HG02623 (cell line): Measurements from ENCODE around the gene HNRNPU.

Source experiments
- ATAC-seq: cut with Tn5 transposase; IDR thresholded peaks from one replicate; pipeline ENCODE4 v1.9.1; 2021; ENCODE audit warnings: moderate library complexity; ENCODE audit not compliant: unreplicated experiment

Gene HNRNPU

GRCh38 chr1:244810221-244810620, 54.1 kb downstream of the HNRNPU start:
- ATAC-seq, result no peak

DNA sequence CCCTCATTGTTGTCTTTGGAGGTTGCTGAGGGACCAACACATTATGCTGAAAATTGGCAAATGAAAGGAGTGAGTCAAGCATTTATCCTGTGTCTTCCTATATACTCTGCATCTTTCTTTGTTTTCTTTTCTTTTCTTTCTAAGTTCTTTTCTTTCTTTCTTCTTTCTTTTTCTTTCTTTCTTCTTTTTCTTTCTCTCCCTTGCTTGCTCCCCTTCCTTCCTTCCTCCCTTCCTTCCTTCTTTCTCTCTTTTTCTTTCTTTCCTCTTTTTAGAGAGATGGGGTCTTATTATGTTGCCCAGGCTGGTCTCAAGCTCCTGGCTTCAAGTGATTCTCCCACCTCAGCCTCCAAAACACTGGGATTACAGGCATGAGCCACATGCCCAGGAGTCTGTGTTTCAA, 57.2 kb downstream of the HNRNPU start:
- no peak for ATAC-seq

- ATAC-seq, result no peak
Observed at GRCh38 chr1:244804841-244805240, 59.5 kb downstream of the HNRNPU start.

- ATAC-seq, result no peak
Observed at GRCh38 chr1:244802556-244803239, 61.6 kb downstream of the HNRNPU start.

GRCh38 chr1:244802041-244802440, 62.3 kb downstream of the HNRNPU start:
- no peak for ATAC-seq

DNA sequence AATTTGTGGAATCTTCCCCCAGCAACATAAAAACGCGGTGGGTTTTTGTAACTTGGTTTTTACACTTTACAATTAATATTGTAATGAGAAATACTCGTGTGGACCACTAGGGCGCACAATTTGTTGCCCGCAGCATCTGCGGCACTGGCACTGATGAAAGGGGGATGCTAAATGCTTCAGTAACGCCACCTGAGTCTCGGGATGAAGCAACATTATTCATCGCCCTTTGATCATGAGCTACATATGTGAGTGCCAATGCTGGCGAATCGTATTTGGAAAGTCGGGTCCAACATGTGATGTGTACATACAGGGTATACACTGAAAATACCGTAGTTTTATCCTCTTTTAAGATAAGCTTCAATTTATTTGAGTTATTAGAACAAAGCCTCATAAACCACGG, 63.1 kb downstream of the HNRNPU start:
- no peak for ATAC-seq

GRCh38 chr1:244800821-244801220, 63.5 kb downstream of the HNRNPU start:
- ATAC-seq, result no peak
